HG02973 (cell line): ENCODE measurements around the gene NPTX2.

ENCODE experiments used
- ATAC-seq: cut with Tn5 transposase; IDR thresholded peaks from one replicate; pipeline ENCODE4 v1.9.1; 2021; ENCODE audit warnings: moderate library complexity; ENCODE audit not compliant: unreplicated experiment

Gene NPTX2

GRCh38 chr7:98653601-98654310 is 36.7 kb downstream of the NPTX2 start:
- no peak for ATAC-seq

GRCh38 chr7:98654524-98655272 is 37.6 kb downstream of the NPTX2 start:
- ATAC-seq: no peak

- ATAC-seq: no peak
These were observed 38.5 kb downstream of the NPTX2 start for GRCh38 chr7:98655611-98656010.

GRCh38 chr7:98656899-98657298 is 39.8 kb downstream of the NPTX2 start:
- ATAC-seq: no peak

GRCh38 chr7:98657736-98658135 is 40.7 kb downstream of the NPTX2 start:
- no peak for ATAC-seq

- no peak for ATAC-seq
These were observed 42.7 kb downstream of the NPTX2 start for GRCh38 chr7:98659756-98660155.

- no peak for ATAC-seq
These were observed 44.5 kb downstream of the NPTX2 start for GRCh38 chr7:98661607-98662006.

- no peak for ATAC-seq
These were observed 45.2 kb downstream of the NPTX2 start for GRCh38 chr7:98662289-98662688.

GRCh38 chr7:98664882-98665281 is 47.8 kb downstream of the NPTX2 start:
- ATAC-seq: no peak

GRCh38 chr7:98668255-98668654 is 51.2 kb downstream of the NPTX2 start:
- ATAC-seq: no peak

GRCh38 chr7:98669329-98670000 is 52.4 kb downstream of the NPTX2 start:
- ATAC-seq: no peak

- ATAC-seq: no peak
These were observed 53.1 kb downstream of the NPTX2 start for GRCh38 chr7:98670186-98670585.

- no peak for ATAC-seq
These were observed 54.7 kb downstream of the NPTX2 start for GRCh38 chr7:98671733-98672331.

- ATAC-seq: no peak
These were observed 57.4 kb downstream of the NPTX2 start for GRCh38 chr7:98674461-98674860.

- no peak for ATAC-seq
These were observed 57.8 kb downstream of the NPTX2 start for GRCh38 chr7:98674881-98675280.

- ATAC-seq: no peak
These were observed 61.1 kb downstream of the NPTX2 start for GRCh38 chr7:98678215-98678614.
